H9 (cell line): ENCODE data around the gene SHMT2. TPM values are rescaled to one million over a fixed set of nuclear protein-coding genes. Genes with fewer than 3 reads are reported as not detected.

Experiments
- DNase-seq: peaks from one replicate; pipeline ENCODE4 v3.0.0-alpha.2; 2017
- H2AFZ ChIP-seq: one replicate; pipeline ENCODE4 v1.6.1; 2013; ENCODE audit warnings: mild to moderate bottlenecking, low read length, control low read depth, moderate library complexity
- H2AK5ac ChIP-seq: 2 replicates; pipeline ENCODE4 v1.6.1; 2013; ENCODE audit warnings: low read length, control low read depth, mixed read lengths; ENCODE audit not compliant: insufficient read length
- H2BK120ac ChIP-seq: one replicate; pipeline ENCODE4 v1.6.1; 2013; ENCODE audit warnings: low read depth, mild to moderate bottlenecking, low read length, control low read depth, inconsistent platforms; ENCODE audit not compliant: poor library complexity, severe bottlenecking
- H2BK12ac ChIP-seq: 2 replicates; pipeline ENCODE4 v1.6.1; 2013; ENCODE audit warnings: low read length, control low read depth, mixed read lengths, low read depth; ENCODE audit not compliant: insufficient read length
- H2BK15ac ChIP-seq: 2 replicates; pipeline ENCODE4 v1.6.1; 2013; ENCODE audit warnings: low read depth, low read length, control low read depth
- H2BK20ac ChIP-seq: one replicate; pipeline ENCODE4 v1.6.1; 2013; ENCODE audit warnings: low read depth, mild to moderate bottlenecking, low read length, control low read depth, inconsistent platforms; ENCODE audit not compliant: poor library complexity, severe bottlenecking
- H2BK5ac ChIP-seq: 2 replicates; pipeline ENCODE4 v1.6.1; 2013; ENCODE audit warnings: low read length, control low read depth, mixed read lengths; ENCODE audit not compliant: insufficient read length
- H3K14ac ChIP-seq: 2 replicates; pipeline ENCODE4 v1.6.1; 2013; ENCODE audit warnings: low read length, control low read depth; ENCODE audit not compliant: insufficient read depth
- H3K18ac ChIP-seq: 2 replicates; pipeline ENCODE4 v1.6.1; 2013; ENCODE audit warnings: low read depth, mild to moderate bottlenecking, mixed read lengths, low read length, control low read depth; ENCODE audit not compliant: insufficient read length
- H3K23ac ChIP-seq: 2 replicates; pipeline ENCODE4 v1.6.1; 2013; ENCODE audit warnings: low read length, control low read depth, mixed read lengths, low read depth; ENCODE audit not compliant: insufficient read length
- H3K23me2 ChIP-seq: 2 replicates; pipeline ENCODE4 v1.6.1; 2013; ENCODE audit warnings: low read depth, mild to moderate bottlenecking, mixed read lengths, low read length, control low read depth; ENCODE audit not compliant: insufficient read length, poor library complexity, severe bottlenecking
- H3K27ac ChIP-seq: 2 replicates; pipeline ENCODE4 v1.5.1; 2013; ENCODE audit warnings: low read length, control low read depth, mixed read lengths, low read depth; ENCODE audit not compliant: insufficient read length
- H3K27me3 ChIP-seq: 2 replicates; pipeline ENCODE4 v1.6.1; 2013; ENCODE audit warnings: low read length, control low read depth, inconsistent platforms; ENCODE audit not compliant: insufficient read depth
- H3K4ac ChIP-seq: 2 replicates; pipeline ENCODE4 v1.6.1; 2013; ENCODE audit warnings: low read depth, mild to moderate bottlenecking, control low read depth, inconsistent platforms, low read length, moderate library complexity
- H3K4me1 ChIP-seq: 2 replicates; pipeline ENCODE4 v1.6.1; 2013; ENCODE audit warnings: low read length, control low read depth, inconsistent platforms; ENCODE audit not compliant: insufficient read depth
- H3K4me2 ChIP-seq: 2 replicates; pipeline ENCODE4 v1.6.1; 2013; ENCODE audit warnings: low read length, control low read depth, mixed read lengths; ENCODE audit not compliant: insufficient read length, insufficient read depth
- H3K56ac ChIP-seq: 2 replicates; pipeline ENCODE4 v1.6.1; 2013; ENCODE audit warnings: low read depth, mild to moderate bottlenecking, mixed read lengths, low read length, control low read depth; ENCODE audit not compliant: insufficient read length
- H3K79me1 ChIP-seq: 2 replicates; pipeline ENCODE4 v1.6.1; 2013; ENCODE audit warnings: low read depth, mild to moderate bottlenecking, moderate library complexity, low read length, control low read depth, inconsistent platforms; ENCODE audit not compliant: insufficient read depth, poor library complexity, severe bottlenecking
- H3K79me2 ChIP-seq: 2 replicates; pipeline ENCODE4 v1.6.1; 2013; ENCODE audit warnings: low read length, control low read depth, inconsistent platforms; ENCODE audit not compliant: insufficient read depth
- H3K9ac ChIP-seq: 2 replicates; pipeline ENCODE4 v1.6.1; 2013; ENCODE audit warnings: low read length, control low read depth, mixed read lengths; ENCODE audit not compliant: insufficient read length; ENCODE audit errors: extremely low read depth
- H3K9me3 ChIP-seq: one replicate; pipeline ENCODE4 v1.6.1; 2013; ENCODE audit warnings: low read depth, low read length, inconsistent platforms; ENCODE audit not compliant: control insufficient read depth
- H3T11ph ChIP-seq: one replicate; pipeline ENCODE4 v1.6.1; 2013; ENCODE audit warnings: mild to moderate bottlenecking, low read length, control low read depth, inconsistent platforms
- H4K20me1 ChIP-seq: one replicate; pipeline ENCODE4 v1.6.1; 2013; ENCODE audit not compliant: control insufficient read depth, insufficient read length, insufficient read depth
- H4K5ac ChIP-seq: 2 replicates; pipeline ENCODE4 v1.6.1; 2013; ENCODE audit warnings: low read depth, mild to moderate bottlenecking, mixed read lengths, low read length, control low read depth; ENCODE audit not compliant: insufficient read length
- H4K8ac ChIP-seq: replicated peaks from 2 replicates; pipeline ENCODE4 v1.6.1; 2013; ENCODE audit warnings: low read length, control low read depth, mixed read lengths, low read depth; ENCODE audit not compliant: insufficient read length
- H4K91ac ChIP-seq: 2 replicates; pipeline ENCODE4 v1.6.1; 2013; ENCODE audit warnings: low read depth, mild to moderate bottlenecking, moderate library complexity, mixed read lengths, low read length, control low read depth; ENCODE audit not compliant: insufficient read length
- H3K27ac Mint-ChIP-seq, 3 experiments: 2 replicates in 2 of 3; 3 replicates in 1 of 3; pipeline ENCODE4 v1.8.0; 2020 to 2021; ENCODE audit warnings: mixed read lengths in 3 of 3, mild to moderate bottlenecking in 1 of 3, moderate library complexity in 1 of 3
- H3K27me3 Mint-ChIP-seq: 2 replicates; pipeline ENCODE4 v1.8.0; 2021; ENCODE audit warnings: low read depth, mild to moderate bottlenecking, moderate library complexity, mixed read lengths
- H3K36me3 Mint-ChIP-seq, 3 experiments: 2 replicates in 2 of 3; 3 replicates in 1 of 3; pipeline ENCODE4 v1.8.0; 2020 to 2021; ENCODE audit warnings: low read depth in 3 of 3, mixed read lengths in 3 of 3; ENCODE audit not compliant: insufficient read depth in 1 of 3
- H3K4me1 Mint-ChIP-seq, 2 experiments: 2 replicates each; pipeline ENCODE4 v1.8.0; 2020; ENCODE audit warnings: mixed read lengths in 2 of 2
- H3K4me3 Mint-ChIP-seq, 2 experiments: 2 replicates in 1 of 2; 3 replicates in 1 of 2; pipeline ENCODE4 v1.8.0; 2020 to 2021; ENCODE audit warnings: mild to moderate bottlenecking in 2 of 2, mixed read lengths in 2 of 2, moderate library complexity in 1 of 2
- H3K9me3 Mint-ChIP-seq, 2 experiments: 2 replicates in 1 of 2; 3 replicates in 1 of 2; pipeline ENCODE4 v1.8.0; 2020; ENCODE audit warnings: mild to moderate bottlenecking in 2 of 2, mixed read lengths in 2 of 2, moderate library complexity in 1 of 2
- CTCF ChIP-seq: fragments of 200-600 bp; sonication (generic); conservative IDR thresholded peaks from 3 replicates; pipeline ENCODE4 v1.8.0; 2021; ENCODE audit warnings: antibody characterized with exemption, mild to moderate bottlenecking
- WGBS: extraction: QIAGEN DNeasy Blood & Tissue Kit; methylation state at CpG from one replicate; pipeline ENCODE4 v1.1.7; 2013; ENCODE audit warnings: missing lambda C conversion rate, low lambda C conversion rate, mixed read lengths; ENCODE audit not compliant: insufficient read length; ENCODE audit errors: extremely low coverage; 5-methylcytosine and 5-hydroxymethylcytosine counted together
- total RNA-seq: library from RNA; stranded (reverse); gene quantifications from 2 replicates; pipeline ENCODE4 v1.2.1, GENCODE V29; 2021

SHMT2 gene
- total RNA-seq, 1 experiment from 2014 or later = 260 TPM

GRCh38 chr12:57191410-57191809, 38.1 kb upstream of the SHMT2 start:
- no peak overlapping the region for H3K9ac ChIP-seq
- Mint-ChIP-seq H3K4me3 (no peak overlapping the region), H3K36me3 (peaks cover 63 to 96% (median 94%) of the 10 kb centered on the region in 3 experiments), H3K4me1 (no peaks in the 10 kb centered on the region), H3K27ac (no peak overlapping the region), H3K9me3 (no peaks in the 10 kb centered on the region; a peak in 1 of 5 replicates), H3K27me3 (no peaks in the 10 kb centered on the region; the same call in 1 of the 2 replicates)
- no peaks in the 10 kb centered on the region for H3K4me1 ChIP-seq
- H4K8ac ChIP-seq = no peak overlapping the region
- no peak overlapping the region for H3K18ac ChIP-seq
- H4K91ac ChIP-seq = no peak overlapping the region
- no peak overlapping the region for H3K14ac ChIP-seq
- no peak overlapping the region for H2BK20ac ChIP-seq
- no peaks in the 10 kb centered on the region for H3K9me3 ChIP-seq
- no peak overlapping the region for H2BK5ac ChIP-seq
- no peak overlapping the region for H3K56ac ChIP-seq
- 100% methylated on average over 2 of the region's 11 CpGs for WGBS
- no peak overlapping the region for H3K27ac ChIP-seq
- no peak overlapping the region for H4K5ac ChIP-seq
- H2AFZ ChIP-seq = no peak overlapping the region
- no peaks in the 10 kb centered on the region for H4K20me1 ChIP-seq
- H3K79me1 ChIP-seq = no peaks in the 10 kb centered on the region
- H3T11ph ChIP-seq = no peak overlapping the region
- no peak overlapping the region for H2BK120ac ChIP-seq
- H3K4ac ChIP-seq = no peak overlapping the region
- H3K23ac ChIP-seq = no peak overlapping the region
- DNase-seq = no peak
- H3K27me3 ChIP-seq = no peaks in the 10 kb centered on the region
- H2BK15ac ChIP-seq = no peak overlapping the region
- no peak overlapping the region for H2AK5ac ChIP-seq
- H3K23me2 ChIP-seq = no peaks in the 10 kb centered on the region
- no peak overlapping the region for H2BK12ac ChIP-seq
- H3K4me2 ChIP-seq = no peak overlapping the region
- H3K79me2 ChIP-seq = no peaks in the 10 kb centered on the region
- no peak for TF ChIP-seq CTCF
